ENCODE data around the gene SH3BP4.

GRCh38 chr2:235044501-235045271 lies 92.9 kb downstream of the SH3BP4 start:
- TF ChIP-seq POLR2AphosphoS5 (IDR thresholded peaks at IDR 0.05; ENCODE audit: low read depth, low read length) (no peak), TAF1 (IDR thresholded peaks at IDR 0.05; ENCODE audit: borderline replicate concordance, insufficient read depth, low read length) (no peak)
